GM21526 (cell line): ENCODE data around the gene BIRC7.

Source experiments
- ATAC-seq: cut with Tn5 transposase; IDR thresholded peaks from one replicate; pipeline ENCODE4 v1.9.1; 2021; ENCODE audit warnings: moderate library complexity; ENCODE audit not compliant: unreplicated experiment, low FRiP score

Gene BIRC7

DNA sequence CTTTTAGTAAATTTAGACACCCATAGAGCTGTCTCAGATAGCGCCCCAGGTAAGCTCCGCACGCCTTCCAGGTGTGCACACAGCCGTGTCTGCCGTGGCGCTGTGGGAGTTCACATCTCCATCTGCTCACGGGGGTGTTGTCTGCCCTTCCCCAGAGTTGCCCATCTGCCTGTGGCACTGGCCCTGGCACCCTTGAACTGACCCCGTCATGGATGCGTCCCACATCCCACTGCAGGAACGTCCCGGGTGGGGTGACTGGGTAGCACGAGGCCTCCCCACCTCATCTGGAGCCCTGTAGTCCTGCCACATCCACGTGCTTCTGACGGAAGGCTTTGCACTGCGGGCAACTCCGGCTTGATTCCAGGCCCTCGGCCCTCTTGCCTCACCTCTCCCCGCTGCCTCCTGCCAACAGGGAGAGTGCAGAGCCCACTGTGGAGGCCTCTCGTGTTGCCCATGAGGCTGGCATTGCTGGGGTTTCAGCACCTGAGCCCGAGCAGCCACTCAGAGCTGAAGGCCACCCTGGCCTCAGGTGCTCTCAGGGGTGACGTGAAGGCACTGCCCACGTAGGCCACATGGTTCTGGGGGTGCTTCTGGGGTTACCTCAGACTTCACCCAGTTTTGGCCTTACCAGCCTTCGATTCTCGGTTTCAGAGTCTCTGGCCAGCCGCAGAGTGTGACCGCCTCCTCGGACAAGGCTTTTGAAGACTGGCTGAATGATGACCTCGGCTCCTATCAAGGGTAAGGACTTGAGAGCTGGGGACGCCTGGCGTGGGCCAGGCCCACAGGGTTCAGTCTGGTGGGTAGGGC, 42.0 kb downstream of the BIRC7 start:
- no peak for ATAC-seq

DNA sequence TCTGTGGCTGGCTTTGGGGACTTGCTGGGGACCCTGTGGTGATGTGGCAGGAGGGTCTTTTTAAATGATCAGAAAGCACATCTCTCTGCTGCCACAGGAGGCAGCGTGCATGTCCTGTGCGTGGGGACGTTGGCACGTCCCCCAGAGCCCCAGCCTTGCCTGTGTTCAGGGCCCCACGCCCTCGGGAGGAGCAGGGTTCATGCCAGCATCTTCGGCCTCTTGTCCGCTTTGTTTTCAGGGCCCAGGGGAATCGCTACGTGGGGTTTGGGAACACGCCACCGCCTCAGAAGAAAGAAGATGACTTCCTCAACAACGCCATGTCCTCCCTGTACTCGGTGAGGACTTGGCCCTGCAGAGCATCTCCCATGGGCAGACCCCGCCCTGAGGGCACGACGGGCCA, 43.0 kb downstream of the BIRC7 start:
- ATAC-seq, result no peak

DNA sequence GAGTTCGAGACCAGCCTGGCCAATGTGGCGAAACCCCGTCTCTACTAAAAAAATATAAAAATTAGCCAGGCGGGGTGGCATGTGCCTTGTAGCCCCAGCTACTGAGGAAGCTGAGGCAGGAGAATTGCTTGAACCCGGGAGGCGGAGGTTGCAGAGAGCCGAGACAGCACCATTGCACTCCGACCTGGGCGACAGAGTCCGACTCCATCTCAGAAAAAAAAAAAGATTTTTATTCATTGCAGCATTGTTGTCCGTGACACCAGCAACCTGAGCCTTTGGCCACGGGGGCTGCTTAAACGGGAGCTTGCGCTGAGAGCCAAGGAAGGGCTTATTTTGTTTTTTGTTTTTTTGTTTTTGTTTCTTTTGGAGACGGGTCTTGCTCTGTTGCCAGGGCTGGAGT, 44.2 kb downstream of the BIRC7 start:
- no peak for ATAC-seq

DNA sequence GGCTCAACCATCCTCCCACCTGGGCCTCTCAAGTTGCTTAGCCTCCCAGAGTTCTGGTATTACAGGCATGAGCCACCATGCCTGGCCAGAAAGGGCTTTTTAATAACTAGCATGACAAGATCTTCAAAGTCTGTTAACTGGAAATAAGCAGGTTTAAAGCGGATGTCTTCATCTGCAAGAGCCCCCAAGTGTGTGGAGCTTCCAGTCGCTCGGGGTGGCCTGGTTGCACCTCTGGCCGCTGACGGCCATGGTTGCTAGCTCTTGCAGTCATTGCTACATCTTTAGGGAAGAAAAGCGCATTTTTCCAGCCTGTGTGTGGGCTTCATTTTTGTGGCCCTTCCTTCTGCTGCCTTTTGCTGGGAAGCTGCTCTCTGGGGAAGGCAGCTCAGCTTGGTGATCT, 44.7 kb downstream of the BIRC7 start:
- ATAC-seq, result no peak

DNA sequence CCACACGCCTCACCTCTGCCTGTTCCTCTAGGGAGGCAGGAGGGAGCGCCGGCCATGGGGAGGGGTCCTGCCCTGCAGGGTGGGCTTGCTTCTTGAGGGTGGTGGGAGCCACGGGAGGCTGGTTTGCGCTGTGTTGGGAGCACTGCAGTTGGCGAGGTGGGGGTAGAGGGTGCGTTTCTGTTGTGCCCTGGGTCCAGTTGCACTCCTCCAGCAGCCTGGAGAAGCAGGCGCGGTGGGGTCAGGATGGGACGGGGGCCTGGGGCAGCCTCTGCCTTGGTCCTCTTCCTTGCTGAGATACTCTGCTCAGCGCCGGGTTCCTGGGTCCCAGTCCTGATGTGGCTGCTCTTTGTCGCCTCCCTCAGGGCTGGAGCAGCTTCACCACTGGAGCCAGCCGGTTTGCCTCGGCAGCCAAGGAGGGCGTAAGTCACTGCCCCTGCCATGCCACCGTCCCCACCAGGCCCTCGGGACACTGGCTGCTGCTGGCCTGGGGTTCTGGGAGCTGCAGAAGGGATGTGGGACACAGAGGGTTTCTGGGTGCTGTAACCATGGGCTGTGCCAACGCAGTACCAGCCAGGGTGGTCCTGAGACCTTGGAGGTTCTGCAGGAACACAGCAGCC, 45.3 kb downstream of the BIRC7 start:
- ATAC-seq, result no peak

DNA sequence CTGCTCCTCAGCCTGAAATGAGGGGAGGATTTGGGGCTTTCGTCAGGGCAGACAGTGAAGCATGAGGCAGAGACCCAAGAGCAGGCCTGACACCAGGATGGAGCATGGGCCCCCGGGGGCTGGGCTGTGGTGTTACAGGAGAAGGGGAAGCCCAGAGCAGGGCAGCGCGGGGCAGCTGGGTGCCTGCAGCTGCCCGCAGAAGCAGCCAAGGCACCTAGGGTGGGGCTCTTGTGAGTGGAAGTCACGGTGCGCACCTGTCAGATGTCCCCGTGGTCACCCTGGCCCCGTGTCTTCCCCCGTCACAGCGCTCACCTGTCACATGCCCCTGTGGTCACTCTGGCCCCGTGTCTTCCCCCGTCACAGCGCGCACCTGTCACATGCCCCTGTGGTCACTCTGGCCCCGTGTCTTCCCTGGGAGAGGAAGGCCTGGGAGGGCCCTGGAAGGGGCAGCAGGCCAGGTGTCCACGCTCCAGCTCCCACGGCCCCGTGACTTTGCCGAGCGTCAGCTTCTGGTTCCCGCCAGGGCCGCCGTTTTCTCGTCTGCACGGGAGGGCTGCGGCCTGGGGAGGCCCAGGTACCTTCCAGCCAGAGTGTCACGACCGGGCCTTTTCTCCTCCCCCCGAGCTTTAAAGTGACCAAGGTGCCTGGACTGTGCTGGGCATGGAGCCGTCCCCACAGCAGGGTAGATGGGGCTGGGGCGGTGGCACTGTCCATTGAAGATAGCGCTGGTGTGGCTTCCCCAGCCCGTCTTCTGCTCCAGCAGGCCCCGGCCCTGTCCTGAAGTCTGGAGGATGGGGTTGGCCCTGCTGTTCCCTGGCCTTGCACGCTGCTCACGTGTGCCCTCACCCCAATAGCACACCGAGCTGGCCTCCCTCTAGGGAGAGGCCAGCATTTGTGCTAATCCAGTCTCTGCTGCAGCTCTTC, 46.3 kb downstream of the BIRC7 start:
- no peak for ATAC-seq

DNA sequence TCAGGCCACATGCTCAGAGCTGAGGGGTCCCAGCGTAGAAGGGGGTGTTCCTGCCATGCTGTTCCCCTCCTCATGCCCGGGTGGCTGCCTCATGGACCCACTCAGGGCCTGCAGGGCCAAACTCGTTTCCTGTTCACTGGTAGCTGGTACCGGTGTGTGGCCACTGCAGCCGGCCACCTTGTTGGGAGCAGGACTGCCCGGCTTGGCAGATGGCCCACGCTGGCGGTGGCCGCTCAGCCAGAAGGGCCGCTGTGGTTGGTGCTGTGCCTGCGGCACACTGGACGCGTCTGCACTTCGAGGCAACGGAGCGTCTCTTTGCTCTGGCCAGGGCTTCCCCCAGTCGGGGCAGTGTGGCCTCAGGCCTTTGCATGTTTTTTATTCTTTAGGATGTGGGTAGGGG, 47.2 kb downstream of the BIRC7 start:
- no peak for ATAC-seq

DNA sequence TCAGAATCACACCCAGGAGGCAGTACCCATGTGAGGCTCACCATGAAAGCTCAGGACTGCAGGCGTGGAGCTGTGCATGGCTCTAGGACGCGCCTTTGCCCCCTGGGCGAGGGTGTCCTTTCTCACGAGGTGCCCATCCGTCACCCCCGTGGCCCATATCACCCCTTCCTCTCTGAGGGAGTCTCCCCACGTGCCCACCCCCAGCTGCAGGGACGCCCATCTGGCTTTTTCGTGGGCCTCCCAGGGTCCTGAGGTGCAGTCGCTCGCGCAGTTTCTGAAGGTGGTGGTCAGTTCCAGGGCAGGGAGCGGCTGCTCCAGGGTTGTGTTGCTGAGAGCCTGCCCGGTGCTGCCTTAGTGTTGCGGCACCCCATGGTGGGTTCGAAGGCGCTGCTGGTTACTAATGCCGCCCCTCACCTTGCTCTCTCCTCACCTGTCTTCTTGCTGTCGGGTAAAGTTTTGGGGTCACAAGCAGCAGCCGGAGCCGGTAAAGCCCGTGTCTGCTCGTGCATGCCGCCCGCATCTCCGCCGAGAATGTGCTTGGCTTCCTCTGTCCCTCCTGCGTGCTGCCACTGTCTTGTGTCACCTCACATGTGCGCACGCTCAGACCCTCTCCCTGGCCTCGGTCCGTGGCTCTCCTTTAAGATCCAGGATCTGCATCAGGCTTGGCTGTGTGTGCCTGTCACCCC, 47.8 kb downstream of the BIRC7 start:
- no peak for ATAC-seq

DNA sequence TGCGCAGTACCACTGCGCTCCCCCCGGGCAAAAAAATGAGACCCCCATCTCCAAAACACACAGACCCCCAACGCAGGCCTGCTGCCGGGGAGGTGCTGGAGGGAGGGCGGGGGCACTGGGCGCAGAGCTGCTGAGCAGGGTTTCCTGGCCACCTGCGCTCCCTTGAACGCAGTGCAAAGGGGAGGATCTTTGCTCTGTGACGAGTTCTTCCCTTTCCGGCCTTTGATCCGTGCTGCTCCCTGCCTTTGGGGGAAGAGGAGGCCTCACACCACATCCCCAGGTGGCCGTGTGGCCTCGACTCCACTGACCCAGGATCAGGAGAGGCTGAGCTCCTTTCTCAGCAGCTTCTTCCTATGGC, 48.4 kb downstream of the BIRC7 start:
- ATAC-seq, result no peak

DNA sequence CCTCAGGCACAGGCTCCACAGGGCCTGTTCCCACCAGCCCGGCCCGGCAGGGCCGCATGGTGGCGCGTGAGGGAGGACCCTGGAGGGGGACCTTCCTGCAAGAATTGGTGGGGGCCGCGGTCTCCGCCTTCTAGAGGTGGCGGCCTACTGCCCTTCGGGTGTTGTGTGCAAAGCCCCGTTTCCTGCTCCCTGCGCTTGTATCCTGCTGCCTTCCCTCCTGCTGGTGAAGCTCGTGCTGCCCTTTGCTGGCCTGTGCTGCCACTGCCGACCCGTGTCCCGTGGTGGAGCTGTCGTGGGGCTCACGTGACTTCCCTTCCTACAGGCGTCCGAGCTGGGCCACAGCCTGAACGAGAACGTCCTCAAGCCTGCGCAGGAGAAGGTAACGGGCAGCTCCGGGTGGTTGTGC, 48.8 kb downstream of the BIRC7 start:
- ATAC-seq, result no peak

DNA sequence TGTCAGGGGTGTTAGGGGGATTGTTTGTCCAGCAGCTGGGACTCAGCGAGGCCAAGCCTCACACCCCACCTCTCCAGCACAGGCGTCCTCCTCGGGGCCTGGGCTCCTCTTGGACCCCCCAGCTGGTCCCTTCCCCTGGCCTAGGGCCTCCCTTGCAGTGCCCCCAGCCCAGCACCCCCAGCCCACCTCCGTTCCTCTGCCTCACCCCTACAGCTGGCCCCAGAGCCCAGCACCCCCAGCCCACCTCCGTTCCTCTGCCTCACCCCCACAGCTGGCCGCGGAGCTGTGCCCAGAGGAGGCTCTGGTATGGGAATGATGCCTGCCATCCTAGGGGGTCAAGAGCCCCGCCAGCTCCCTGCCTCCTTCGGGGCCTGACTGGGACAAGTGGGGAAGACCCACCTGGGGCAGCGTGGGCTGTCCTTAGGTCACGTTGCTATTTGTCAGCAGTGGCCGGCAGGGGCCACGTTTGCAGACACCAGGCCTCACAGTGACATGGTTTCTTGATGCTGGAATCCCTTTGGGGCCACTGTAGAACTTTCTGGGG, 49.3 kb downstream of the BIRC7 start:
- no peak for ATAC-seq

DNA sequence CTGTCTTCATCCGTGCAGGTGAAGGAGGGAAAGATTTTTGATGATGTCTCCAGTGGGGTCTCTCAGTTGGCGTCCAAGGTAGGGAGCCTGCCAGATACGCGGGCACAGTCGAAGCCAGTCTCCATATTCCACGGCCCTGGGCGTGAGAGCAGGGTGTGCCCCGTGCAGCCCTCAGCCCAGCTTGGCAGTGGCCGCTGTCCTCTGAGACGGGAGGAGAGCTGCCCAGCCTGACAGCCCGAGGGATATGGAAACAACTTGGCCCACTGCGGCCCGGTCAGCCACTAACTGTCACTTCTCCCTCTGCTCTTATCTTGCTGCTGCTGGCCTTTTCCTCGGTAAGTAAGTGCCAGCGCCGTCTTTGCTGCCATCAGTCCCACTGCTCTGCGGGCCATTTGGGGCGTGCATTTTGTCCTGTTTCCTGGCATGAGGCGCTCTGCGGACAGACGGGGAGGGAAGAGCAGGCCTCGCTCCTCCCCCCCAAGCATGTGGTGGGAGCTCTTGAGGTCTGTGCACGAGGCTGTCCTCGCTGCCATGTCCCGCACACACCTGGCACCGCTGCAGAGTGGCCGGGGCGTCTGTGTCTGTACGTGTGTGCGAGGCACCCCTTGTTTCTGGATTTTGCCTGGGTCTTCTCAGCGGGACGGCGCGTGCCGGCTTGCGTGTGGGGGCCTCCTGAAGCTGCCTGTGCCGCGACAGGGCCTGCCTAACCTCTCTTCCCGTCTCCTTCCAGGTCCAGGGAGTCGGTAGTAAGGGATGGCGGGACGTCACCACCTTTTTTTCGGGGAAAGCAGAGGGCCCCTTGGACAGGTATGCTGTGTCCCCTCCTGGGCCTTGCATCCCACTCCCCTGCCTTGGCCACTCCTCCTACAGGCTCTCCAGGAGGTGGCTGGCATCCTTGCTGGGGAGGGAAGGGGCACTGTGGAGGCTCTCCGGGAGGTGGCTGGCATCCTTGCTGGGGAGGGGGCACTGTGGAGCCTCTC, 50.2 kb downstream of the BIRC7 start:
- ATAC-seq, result no peak

DNA sequence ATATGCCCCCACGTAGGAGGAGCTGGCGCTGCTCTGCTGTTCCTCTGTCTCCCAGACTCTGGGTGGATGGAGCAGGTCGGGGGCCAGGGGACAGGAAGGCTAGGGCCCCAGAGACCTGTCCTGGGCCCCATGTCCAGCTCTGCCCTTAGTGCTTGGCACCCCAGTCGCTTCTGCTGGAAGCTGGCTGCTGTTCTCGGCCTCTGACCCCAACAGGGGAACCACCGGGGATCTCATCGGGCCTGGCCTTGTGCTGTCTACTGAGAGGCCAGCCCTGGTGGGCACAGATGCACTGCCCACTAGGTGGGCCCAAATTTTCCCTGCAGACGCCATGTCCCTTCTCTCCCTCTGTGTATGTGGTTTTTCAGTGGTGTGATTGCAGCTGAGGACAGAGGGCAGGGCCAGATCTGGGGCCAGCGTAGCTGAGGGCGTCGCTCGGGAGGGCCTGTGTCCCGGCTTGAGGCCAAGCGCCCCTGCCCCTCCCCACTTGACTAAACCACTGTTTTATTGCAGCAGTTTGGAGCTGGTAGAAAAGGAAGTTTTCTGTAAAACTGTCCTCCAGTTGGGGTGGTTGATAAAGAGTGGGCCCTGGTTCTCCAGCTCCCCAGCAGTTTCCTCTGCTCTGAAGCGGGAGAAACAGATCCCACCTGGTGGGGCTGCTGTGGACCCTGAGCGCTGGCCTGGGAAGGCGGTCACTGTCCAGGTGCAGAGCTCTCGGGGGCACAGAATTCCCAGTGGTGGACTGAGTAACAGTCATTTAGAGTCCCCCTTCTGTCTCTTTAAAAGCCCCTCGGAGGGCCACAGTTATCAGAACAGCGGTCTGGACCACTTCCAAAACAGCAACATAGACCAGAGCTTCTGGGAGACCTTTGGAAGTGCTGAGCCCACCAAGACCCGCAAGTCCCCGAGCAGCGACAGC, 51.3 kb downstream of the BIRC7 start:
- no peak for ATAC-seq

DNA sequence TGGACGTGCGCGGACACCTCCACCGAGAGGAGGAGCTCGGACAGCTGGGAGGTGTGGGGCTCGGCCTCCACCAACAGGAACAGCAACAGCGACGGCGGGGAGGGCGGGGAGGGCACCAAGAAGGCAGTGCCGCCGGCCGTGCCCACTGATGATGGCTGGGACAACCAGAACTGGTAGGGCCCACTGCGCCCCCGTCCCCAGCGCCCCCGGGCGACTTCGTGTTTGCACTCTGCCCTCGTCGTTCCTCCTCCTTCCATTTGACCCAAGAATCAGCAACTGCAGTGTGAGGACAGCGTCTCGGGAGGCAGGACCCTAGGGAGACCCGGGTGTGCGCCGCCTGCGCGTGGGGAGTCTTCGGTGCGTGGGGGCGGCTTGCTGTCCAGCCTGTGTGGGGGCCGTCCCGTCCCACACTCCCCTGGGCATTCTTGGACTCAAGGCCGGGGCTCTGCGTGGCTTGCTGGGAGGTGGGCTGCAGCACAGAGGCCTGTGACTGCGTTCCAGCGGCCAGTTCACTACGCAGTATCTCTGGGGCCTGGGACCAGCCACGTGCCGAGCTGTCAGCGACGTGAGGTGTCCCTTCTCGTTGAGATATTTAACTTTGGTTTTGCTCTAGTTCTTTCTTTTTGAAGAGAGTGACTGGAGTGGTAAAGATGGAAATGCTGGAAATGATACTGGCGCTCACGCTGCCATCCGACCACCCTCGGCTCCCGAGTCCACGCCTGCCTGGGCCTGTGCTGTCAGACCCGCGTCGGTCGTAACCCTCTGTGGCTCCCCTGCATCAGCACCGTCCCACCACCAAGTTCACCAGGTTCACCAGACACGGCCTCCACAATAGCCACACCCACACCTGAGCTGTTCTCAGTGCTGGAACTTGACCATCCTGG, 52.2 kb downstream of the BIRC7 start:
- ATAC-seq, result no peak

DNA sequence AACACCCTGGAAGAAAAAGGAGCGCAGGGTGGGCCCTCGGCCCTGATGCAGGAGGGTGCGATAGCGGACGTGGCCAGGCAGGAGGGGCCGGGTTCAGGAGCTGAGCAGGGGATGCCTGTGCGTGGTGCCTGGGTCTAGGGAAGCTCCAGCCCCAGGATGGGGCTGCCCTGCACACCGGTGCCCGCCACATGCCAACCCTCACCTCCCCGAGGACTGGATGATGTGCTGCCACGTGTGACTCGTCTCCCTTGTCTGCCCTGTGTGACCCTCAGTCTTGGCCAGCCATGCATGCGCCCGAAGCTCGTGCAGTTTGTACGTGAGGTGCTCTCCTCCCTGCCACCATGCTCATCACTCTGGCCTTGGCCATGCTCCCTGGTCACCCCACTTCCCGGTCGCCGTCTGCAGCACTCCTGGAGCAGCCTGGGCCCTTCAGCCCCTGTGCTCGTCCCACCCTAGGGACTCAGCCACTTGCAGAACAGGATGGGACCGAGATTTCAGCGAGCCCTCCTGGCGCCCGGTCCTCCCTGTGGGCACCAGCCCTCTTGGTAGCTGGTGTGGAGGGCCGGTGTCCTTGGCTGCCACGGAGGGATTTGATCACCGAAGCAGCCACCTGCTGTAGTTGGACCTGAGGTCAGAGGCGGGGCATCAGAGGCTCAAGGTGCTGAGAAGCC, 53.0 kb downstream of the BIRC7 start:
- ATAC-seq, result no peak

DNA sequence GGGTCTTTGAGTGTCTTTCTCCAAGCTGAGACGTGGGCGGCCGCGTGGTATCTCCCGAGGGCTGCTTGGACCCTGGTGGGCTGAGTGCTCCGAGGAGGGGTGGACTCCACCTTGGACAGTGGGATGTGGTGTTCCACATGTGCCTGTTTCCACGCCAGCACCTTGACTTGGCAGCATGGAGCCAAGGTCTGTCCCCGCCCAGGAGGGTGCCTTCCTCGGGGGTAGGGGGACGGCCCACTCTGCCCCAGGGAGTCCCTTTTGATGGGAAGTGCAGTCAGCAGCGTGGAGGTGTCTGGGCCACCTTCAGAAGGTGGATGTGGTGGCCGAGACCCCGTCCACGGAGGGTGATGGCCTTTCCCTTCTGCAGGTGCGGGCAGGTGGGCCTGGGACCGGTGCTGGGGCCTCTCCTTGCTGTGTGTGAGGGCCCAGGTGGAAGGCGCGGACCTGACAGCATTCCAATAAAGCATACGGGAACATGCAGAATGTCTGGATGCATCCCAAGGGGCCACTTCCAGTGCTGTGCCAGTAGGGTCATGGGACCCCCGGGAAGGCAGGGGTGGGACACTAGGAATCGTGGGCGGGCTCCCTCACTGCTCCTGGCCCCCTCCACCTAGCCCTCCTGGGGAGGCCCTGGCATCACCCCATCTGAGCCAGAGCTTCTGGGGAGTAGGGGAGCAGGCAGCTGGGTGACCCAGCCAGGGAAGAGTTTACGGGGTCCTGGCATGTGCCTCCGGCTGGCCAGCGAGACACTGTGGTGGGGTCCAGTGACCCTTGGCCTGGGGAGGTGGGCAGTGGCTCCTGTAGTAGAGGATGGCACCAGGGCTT, 53.8 kb downstream of the BIRC7 start:
- no peak for ATAC-seq
